Islet of Langerhans (tissue), 1 donor: ENCODE measurements around the gene SIGLECL1.

Source experiments
- FAIRE-seq: peaks from one replicate; lab custom pipeline; 2011; peaks lifted over from hg19 to GRCh38; lab: Jason Lieb, UNC

Gene SIGLECL1

GRCh38 chr19:51253088-51253806, 2.4 kb downstream of the SIGLECL1 start:
- no peak for FAIRE-seq

- FAIRE-seq, result no peak
Measured at GRCh38 chr19:51256155-51256625, 5.3 kb downstream of the SIGLECL1 start.

DNA sequence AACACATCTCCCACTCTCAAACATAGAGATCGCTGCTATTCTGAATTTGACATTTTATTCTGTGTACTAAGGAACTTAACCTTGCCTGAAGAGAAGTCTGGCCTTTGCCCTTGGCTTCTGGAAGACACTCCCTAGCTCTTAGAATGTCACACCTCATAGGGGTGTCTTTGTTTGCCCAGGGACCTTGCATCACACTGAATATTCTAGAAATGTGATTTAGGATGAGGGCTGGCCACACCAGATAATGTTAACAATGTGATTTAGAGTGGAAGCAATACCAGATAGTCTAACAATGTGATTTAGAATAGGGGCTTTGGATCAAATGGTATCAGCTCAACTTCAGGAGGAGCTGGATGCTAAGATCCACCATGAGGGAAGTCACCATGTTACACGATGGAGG, 6.6 kb downstream of the SIGLECL1 start:
- no peak for FAIRE-seq

DNA sequence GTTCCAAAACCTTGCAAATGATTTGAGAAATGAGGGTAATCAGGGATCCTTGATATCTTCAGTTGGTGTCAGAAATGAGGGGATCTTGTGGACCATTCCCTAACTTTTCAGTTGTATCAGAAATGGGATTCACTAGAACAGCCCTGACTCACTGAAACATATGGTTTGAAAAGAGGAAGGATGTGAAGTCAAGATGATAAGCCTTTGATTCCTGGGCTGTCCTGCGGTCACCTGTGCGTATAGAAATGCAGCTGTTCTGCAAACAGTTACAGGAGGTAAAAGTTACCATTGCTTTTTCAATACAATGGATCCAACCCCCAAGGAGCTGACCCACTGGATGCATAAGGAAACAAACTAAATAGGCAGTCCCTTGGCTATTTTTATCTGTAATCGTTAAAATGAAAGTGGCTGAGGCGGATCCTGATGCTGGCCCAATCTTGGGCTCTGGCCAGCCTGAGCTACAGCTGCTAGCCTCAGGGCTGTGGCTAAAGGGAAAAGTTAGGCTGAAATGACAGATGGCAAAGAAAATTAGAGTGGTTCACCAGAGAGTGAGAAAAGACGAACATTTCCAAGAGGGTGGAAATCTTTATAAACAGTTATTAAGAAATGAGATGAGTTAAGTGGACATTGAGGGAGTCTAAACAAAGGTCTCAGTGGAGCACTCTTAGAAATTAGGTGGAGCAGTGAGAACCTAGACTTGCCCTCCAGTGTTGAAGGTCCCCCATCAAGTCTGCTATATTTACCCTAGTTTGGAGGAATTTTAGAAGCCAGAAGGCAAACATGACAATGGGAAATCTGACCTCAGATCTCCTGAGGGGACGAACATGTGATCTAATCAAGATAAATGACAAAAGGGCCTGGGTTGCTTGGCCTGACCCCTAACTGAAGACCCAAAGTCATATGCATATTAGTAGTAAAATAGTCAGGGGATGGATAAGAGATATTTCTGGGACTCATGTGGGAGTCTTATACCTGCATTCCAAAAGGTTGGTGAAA, 7.6 kb downstream of the SIGLECL1 start:
- no peak for FAIRE-seq

- FAIRE-seq, result no peak
Measured at GRCh38 chr19:51259348-51260245, 8.7 kb downstream of the SIGLECL1 start.

- no peak for FAIRE-seq
Measured at GRCh38 chr19:51263808-51264207, 12.9 kb downstream of the SIGLECL1 start.

DNA sequence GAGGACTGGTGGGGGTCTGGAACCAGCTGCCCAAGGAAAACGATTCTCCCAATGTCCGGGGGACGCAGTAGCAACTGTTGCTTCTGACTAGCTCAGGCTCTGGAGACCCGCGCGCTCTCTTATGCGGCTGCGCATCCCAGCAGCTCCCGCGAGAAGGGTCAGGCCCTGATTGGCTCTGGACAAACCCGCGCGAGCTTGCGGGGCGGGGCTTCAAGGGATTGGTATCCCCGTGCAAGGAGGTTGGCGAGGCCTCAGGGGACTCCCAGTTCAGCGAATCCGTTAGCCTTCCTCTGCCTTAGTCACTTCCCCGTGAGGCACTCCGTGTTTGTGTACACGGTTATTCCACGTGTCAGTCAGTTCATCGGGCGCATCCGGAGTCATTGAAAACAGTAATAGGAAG, 20.2 kb downstream of the SIGLECL1 start:
- FAIRE-seq, result no peak

DNA sequence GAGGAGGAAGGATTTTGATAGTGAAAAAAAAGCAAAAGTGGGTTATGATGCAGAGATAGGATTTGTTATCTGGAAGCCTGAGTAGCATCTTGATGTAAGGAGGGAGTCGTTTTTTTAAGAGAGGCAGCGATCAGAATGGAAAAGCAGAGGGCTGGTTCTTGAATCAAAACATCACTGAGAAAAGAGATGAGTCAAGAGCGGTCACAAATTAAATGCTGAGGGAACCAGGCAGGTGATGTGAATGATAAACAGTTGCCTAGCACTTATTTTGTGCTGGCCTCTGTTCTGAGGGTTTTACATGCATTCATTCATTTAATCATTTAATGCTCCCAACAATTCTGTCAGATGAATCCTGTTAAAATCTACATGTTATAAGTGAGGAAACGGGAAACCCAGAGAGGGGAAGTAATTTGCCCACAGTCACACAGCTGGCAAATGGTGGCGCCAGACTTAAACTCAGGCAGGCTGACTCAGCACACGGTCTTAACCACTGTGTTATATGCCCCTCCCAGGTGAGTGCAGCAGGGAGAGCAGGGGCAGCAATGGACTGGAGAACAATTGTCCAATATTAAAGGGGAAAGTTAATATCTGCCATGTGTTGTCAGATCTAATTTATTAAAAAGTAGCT, 21.4 kb downstream of the SIGLECL1 start:
- FAIRE-seq, result no peak

DNA sequence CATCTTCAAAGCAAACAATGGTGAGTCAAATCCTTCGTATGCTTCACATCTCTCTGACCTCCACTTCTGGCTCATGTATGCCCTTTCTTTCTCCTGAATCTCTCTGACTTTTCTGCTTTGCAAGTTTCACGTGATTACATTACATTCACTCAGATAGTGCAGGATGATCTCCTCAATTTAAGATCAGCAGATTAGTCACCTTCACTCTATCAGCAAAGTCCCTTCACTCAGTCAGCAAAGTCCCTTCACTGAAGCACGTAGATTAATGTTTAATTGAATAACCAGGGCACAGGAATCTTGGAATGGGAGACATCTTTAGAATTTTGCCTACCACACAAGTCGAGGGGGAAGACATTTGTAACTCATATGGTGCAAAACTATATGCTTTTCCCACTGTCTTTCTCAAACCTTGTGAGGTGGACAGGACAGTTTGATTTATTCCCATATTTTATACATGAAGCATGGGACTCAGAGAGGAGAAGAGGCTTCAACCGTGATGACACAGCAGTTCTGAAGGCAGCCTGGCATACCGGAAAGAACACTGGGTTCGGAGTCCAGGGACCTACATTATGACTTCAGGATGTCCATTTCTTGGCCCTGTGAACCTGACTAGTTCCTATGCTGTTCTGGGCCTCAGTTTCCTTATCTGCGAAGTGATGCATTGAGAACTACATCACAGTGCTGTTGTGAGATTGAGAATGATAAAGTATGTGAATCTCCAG, 23.3 kb downstream of the SIGLECL1 start:
- FAIRE-seq, result no peak

DNA sequence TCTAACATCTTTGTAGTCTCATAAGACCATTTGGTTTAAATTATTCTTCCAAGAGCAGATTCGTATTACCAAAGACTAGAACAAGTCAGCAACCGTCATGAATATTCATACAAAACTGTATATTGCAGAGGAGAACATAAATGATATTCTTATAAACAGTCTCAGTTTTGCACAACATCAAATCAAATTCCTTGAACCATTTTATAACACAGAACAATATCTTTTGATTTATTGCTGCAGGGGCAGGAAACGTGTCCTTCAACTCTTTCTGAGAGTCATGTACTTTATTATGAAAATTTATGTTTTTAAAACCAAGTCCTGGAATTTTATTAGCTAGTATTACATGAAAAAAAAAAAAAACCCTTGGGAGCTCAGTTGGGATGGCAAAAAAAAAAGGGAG, 26.2 kb downstream of the SIGLECL1 start:
- no peak for FAIRE-seq

DNA sequence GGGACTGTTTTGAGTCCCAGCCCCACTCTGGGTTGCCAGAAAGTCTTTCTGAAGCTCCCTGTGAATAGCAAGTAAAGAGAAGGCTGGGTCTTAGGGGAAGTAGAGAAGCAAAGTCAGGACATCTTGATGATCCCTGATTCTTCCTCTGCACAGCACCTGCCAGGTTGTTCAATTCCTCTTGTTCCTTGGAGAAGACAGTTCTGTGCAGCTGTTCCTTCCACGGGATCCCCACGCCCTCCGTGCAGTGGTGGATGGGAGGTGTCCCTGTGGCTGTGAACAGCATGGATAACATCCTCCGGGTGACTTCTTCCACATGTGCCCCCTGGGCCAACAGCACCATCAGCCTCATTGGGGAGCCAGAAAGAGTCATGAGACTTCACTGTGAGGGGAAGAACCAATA, 31.5 kb downstream of the SIGLECL1 start:
- FAIRE-seq, result no peak

DNA sequence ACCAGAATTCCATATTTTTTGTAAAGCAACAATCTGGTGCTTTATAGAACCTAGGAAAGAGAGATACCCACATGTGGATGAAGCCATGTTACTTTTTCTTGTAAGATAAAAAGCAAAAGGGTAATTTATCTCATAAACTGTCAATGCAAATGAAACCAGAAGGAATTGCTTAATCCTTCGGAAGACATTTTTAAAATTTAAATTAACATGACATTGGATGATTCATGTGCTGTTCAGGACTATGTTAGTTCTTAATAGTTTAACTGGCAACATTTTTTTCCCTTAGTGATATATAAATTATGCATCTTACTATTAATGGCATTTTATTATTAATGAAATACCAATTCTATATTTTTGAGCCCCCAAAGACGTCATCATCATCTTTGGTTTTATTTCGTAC, 34.8 kb downstream of the SIGLECL1 start:
- FAIRE-seq, result no peak

DNA sequence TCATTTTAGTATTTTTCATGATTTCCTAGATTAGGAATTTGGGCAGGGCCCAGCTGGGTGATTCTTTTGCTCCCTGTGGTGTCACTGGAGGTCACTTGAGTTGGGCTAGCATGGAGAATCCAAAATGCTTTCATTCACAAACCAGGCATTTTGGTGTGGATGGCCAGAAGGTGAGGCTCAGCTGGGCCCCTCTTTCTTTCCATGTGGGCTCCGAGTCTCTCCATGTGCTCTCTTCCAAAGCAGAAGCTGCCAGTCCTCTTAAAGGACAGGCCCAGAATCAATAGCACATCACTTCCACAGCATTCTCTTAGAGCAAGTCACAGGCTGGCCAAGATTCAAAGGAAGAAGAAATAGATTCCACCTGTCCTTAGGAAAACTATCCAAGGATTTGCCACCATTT, 38.8 kb downstream of the SIGLECL1 start:
- FAIRE-seq, result no peak

- no peak for FAIRE-seq
Measured at GRCh38 chr19:51292971-51293370, 42.1 kb downstream of the SIGLECL1 start.

DNA sequence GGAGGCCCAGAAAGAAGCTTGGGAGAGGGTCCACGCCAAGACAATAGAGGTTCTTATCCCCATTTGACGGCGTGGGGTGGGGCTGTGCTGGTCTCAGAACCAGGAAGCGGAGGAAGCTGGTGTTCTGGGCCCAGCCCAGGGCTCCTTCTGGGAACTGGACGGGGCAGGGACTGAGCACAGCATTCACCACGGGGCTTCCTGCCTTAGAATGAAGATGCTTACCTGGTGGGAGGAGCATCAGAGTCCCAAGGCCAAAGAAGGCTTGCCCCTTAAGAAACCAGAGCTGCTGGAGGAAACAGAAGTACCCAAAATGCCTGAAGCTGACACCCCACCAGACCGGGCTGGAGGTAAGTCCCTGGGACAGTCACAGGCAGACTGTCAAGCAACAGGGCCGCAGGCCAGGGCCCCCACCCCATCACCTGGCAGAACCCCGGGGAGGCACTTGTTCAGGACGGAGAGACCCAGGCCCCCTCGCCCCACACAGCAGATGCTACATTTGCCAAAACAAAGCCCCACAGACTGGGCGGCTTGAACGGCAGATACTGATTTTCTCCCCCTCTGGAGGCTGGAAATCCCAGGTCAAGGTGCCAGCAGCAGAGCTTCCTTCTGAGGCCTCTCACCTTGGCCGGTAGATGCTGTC, 42.8 kb downstream of the SIGLECL1 start:
- FAIRE-seq, result no peak

DNA sequence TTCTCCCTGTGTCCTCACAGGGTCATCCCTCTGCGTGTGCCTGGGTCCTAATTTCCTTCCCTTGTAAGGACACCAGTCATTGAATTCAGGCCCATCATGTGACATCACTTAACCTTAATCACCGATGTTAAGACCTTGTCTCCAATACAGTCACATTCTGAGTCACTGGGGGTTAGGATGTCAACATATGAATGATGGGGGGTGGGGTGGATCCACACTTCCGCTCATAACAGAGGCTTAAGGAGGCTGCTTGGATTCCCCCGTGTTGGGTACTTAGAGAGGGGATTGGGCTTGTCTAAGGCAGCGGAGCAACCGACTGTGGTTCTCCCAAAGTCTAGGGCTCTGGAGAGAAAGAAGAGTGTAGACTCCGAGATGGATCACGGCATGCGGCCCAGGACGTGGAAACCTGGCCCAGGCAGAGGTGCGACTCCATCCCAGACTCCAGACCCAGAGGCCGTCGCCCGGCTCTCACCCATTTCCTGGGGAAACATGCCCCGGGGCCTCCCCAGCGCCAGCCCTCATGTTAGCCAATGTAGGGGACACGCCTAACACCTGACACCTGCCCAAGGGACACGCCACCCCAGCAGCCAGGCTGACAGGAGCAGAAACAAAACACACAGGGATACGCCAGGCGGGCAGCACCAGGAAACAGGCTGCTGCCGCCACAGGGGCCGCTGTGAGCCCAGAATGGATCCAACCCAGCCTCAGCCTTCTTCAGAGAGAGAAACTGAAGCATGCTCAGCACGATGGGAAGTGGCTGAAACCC, 43.5 kb downstream of the SIGLECL1 start:
- no peak for FAIRE-seq

GRCh38 chr19:51294977-51295375, 44.1 kb downstream of the SIGLECL1 start:
- FAIRE-seq, result no peak

DNA sequence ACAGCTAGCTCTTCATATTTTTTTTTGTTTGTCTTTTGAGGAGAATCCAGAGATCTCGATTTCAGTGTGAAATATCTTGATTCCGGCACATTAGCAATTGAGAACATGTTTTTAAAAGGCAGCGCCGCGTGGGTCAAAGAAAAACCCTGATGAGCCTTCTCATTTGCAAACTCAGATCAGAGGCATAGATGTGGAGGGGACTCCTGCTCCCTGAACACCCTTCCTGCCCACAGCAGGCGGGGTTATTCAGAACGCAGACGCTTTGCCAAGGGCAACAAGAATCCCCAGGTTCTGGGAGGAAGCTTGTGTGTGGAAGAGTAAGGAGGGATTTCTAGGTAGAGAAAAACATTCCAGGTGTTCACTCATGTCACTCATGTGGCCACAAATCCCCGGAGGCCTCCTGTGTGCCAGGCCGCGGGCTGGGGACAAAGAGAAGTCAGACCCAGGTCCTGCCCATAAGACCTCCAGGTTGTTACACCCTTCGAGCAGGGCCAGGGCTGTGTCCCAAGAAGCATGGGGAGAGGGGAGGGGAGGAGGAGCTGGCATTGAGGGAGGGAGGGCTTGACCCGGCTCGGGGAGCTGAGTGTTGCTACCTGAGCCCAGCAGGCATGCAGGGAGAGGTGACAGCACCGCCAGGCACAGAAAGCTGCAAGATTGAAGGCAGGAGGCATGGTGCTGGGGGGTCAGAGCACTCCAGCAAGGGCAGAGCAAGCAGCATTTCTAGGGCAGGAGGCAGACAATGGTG, 44.7 kb downstream of the SIGLECL1 start:
- FAIRE-seq, result no peak
